Esophagus squamous epithelium (tissue), 5 donors: ENCODE results near the gene GAD2. TPM values are rescaled to one million over a fixed set of nuclear protein-coding genes. Genes with fewer than 3 reads are reported as not detected.

Source experiments
- DNase-seq: peaks from one replicate; lab custom pipeline; 2025; lab: John Stamatoyannopoulos, UW
- H3K27ac ChIP-seq, 4 donors: fragments of 200-600 bp; sonication (generic); one replicate each; pipeline ENCODE4 v1.5.1; 2016 to 2019; ENCODE audit warnings: mild to moderate bottlenecking in 1 of 4
- H3K27me3 ChIP-seq, 4 donors: fragments of 200-600 bp; sonication (generic); 1 replicate in 3 of 4; 2 replicates in 1 of 4; pipeline versions ENCODE4 v1.5.1 to v1.6.0; 2017 to 2021; ENCODE audit warnings: antibody characterized with exemption in 1 of 4
- H3K36me3 ChIP-seq, 3 donors: fragments of 200-600 bp; sonication (generic); one replicate each; pipeline ENCODE4 v1.5.1; 2016 to 2019
- H3K4me1 ChIP-seq, 3 donors: fragments of 200-600 bp; sonication (generic); one replicate each; pipeline ENCODE4 v1.5.1; 2017 to 2019
- H3K4me3 ChIP-seq, 4 donors: fragments of 200-600 bp; sonication (generic); 1 replicate in 3 of 4; 2 replicates in 1 of 4; pipeline ENCODE4 v1.5.1; 2016 to 2019; ENCODE audit warnings: mild to moderate bottlenecking in 2 of 4, moderate library complexity in 1 of 4
- H3K9me3 ChIP-seq, 3 donors: fragments of 200-600 bp; sonication (generic); one replicate each; pipeline ENCODE4 v1.5.1; 2016 to 2019
- POLR2A ChIP-seq, 4 donors: fragments of 450-650 bp; IDR thresholded peaks; one replicate each; pipeline ENCODE4 v1.6.1; 2017; ENCODE audit warnings: antibody characterized with exemption in 4 of 4, mild to moderate bottlenecking in 4 of 4, moderate library complexity in 3 of 4
- WGBS, 2 donors: methylation state at CpG; one replicate each; pipeline ENCODE4 v1.1.5; 2018; 5-methylcytosine and 5-hydroxymethylcytosine counted together
- intact Hi-C: fragments of 100-400 bp; cut with DNase I; formaldehyde crosslinking; loops from one replicate; pipeline ENCODE4 v1.15.0; 2022
- total RNA-seq, 4 donors: library from RNA; depleted of rRNA; stranded (reverse); fragments of >200 nt; gene quantifications; one replicate each; pipeline ENCODE4 v1.1.0, GENCODE V29; 2016
- TF ChIP-seq, protein P1 (sequence below), 6 experiments: fragments of 450-650 bp in 4 of 6; fragments of 200-600 bp in 2 of 6; sonication (generic) in 2 of 6; IDR thresholded peaks; one replicate each; pipeline ENCODE4 v1.5.1; 2016 to 2019; ENCODE audit warnings: antibody characterized with exemption in 6 of 6, mild to moderate bottlenecking in 4 of 6, moderate library complexity in 4 of 6
- donor health status: DM: yes; HTN: yes; CAD: no.

GAD2 gene
- total RNA-seq, 4 donors from 2014 or later: not detected

DNA sequence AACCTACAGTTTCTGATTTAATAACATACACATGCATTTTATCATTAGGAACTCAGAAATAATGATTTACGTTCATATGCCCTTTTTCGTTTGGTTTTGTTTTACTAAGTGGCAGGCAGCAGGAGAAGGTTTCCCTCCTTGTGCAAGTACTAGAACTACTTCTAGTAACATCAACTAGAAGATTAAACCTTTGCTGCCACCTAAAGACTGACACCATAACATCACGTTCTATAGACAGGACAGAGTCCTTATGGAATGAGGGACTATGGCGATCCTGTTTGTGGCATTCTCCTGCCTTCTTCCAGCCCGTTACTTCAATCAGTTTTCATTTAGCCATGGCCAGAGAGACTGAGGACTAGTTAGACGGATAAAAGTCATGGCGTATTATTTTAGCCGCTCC is 53.2 kb downstream of the GAD2 start:
- WGBS, 2 donors: 29 to 38% methylated on average over 8 of the region's 8 CpGs

DNA sequence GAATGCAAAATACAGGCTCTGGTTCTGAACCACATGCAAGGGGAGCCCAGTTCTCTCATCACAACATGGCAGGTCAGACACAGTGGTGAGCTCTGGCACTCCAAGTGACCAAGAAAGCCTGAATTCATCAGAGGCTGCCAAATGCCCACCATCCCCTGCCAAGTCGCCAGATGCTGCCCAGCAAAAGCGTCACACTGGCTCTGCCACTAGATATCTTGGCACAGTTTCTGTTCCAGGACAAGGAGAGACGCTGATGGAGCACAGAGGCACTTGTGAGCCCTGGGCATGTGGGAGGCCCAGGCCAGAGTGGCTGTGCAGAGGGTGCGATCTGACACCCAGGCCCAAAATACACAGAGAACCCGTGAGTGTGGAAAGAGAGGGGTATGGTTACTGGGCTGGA is 57.8 kb downstream of the GAD2 start:
- TF ChIP-seq, protein P1, sequence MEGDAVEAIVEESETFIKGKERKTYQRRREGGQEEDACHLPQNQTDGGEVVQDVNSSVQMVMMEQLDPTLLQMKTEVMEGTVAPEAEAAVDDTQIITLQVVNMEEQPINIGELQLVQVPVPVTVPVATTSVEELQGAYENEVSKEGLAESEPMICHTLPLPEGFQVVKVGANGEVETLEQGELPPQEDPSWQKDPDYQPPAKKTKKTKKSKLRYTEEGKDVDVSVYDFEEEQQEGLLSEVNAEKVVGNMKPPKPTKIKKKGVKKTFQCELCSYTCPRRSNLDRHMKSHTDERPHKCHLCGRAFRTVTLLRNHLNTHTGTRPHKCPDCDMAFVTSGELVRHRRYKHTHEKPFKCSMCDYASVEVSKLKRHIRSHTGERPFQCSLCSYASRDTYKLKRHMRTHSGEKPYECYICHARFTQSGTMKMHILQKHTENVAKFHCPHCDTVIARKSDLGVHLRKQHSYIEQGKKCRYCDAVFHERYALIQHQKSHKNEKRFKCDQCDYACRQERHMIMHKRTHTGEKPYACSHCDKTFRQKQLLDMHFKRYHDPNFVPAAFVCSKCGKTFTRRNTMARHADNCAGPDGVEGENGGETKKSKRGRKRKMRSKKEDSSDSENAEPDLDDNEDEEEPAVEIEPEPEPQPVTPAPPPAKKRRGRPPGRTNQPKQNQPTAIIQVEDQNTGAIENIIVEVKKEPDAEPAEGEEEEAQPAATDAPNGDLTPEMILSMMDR (IDR thresholded peaks at IDR 0.05): no peak
- TF ChIP-seq POLR2A (IDR thresholded peaks at IDR 0.05): no peak
- Histone ChIP-seq H3K4me1 (no peaks in the 10 kb centered on the region), H3K9me3 (no peaks in the 10 kb centered on the region), H3K36me3 (no peaks in the 10 kb centered on the region), H3K27me3 (no peaks in the 10 kb centered on the region), H3K4me3 (no peak overlapping the region), H3K27ac (no peak overlapping the region)
- WGBS, 2 donors: 55 to 63% methylated on average over 5 of the region's 5 CpGs
- no peak for DNase-seq
- intact Hi-C loops: no loop called here

More for the DNA sequence above, 53.2 kb downstream of the GAD2 start:
- Histone ChIP-seq H3K36me3 (no peaks in the 10 kb centered on the region), H3K27ac (no peak overlapping the region), H3K4me1 (no peaks in the 10 kb centered on the region), H3K9me3 (no peaks in the 10 kb centered on the region), H3K27me3 (no peaks in the 10 kb centered on the region), H3K4me3 (no peak overlapping the region)
- DNase-seq: no peak
- intact Hi-C loops: no loop called here
- TF ChIP-seq, protein P1 (IDR thresholded peaks at IDR 0.05): peak in 1 of 6 experiments; percentile 19
- no peak for TF ChIP-seq POLR2A (IDR thresholded peaks at IDR 0.05)

DNA sequence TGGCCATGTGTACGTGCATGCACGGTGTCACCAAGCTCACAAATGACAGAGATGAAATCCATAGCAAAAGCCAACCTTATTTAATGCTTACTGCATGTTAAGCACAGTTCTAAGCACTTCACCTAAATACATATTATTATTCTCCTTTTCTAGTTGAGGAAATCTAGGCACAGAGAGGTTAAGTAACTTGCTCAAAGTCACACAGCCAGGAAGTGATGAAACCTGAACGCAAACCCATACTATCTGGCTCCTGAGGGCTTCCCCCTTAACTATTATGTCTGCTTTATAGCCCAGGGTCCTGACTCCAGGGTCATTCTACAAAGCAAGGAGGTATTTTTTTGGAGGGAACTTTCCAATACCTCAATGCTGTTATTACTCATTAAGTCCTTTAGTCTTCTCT is 61.7 kb downstream of the GAD2 start:
- DNase-seq: no peak
- Histone ChIP-seq H3K36me3 (no peaks in the 10 kb centered on the region), H3K27me3 (no peaks in the 10 kb centered on the region), H3K27ac (no peak overlapping the region), H3K9me3 (no peaks in the 10 kb centered on the region), H3K4me3 (no peak overlapping the region), H3K4me1 (no peaks in the 10 kb centered on the region)
- 72 to 74% methylated on average over 3 of the region's 3 CpGs for WGBS, 2 donors
- intact Hi-C loops: no loop called here
- no peak for TF ChIP-seq POLR2A (IDR thresholded peaks at IDR 0.05)
- TF ChIP-seq, protein P1 (IDR thresholded peaks at IDR 0.05): no peak

DNA sequence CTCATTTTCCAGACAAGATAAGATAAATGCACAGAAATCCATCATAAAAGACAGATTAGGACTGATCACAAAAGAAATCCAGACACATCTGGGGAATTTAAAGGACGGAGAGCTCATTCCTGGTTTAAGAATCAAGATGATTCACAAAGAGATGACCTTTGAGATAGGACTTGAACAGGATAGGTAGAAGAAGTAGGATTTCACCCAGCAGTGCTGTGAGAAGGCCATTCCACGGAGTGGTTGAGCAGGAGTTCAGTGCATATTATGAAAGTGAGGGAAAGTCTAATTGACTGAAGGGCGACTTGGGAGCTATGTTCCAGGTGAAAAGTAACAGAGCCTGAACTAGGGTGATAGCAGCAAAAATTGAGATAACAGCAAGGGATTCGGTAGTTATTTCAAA is 73.7 kb downstream of the GAD2 start:
- Histone ChIP-seq H3K4me1 (no peaks in the 10 kb centered on the region), H3K27ac (no peak overlapping the region), H3K4me3 (no peak overlapping the region), H3K36me3 (no peaks in the 10 kb centered on the region), H3K27me3 (no peaks in the 10 kb centered on the region), H3K9me3 (no peaks in the 10 kb centered on the region)
- no peak for TF ChIP-seq POLR2A (IDR thresholded peaks at IDR 0.05)
- TF ChIP-seq, protein P1 (IDR thresholded peaks at IDR 0.05): no peak
- 47 to 51% methylated on average over 4 of the region's 4 CpGs for WGBS, 2 donors
- no peak for DNase-seq
- intact Hi-C loops: no loop called here

DNA sequence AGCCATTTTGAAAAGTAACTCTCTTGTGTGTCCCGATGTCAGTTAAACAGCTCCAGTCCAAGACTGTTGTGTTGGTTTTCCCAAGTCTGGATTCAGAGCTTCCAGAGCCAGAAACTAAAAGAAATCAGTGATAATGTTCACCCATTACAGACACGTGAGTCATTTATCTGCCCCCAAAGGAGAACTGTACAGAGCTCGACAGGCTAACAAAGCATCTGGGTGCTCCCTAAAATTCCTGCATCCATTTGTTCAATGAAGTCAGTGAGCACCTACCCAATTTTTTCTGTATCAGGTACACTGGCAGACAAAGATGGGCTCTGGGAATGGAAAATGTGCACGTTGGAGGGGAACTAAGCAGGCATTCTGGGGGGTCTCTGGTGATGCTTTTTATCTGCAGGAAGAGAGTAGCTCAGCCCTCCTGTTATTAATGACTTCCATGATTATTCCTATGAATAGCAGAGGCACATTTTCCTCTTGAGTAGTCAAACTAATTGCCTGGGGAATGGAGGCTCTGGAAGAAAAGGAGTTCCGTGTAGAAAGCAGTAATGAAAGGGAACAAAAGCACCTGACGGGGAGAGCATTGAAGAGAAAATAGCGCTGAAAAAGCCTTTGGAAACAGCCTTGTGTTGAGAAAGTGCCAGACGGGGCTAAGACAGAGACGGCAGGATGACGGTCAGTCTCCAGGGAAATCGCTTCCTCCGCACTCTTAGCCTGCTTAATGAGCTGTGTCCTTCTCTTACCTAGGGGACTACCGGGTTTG is 75.3 kb downstream of the GAD2 start:
- DNase-seq: no peak
- no peak for TF ChIP-seq POLR2A (IDR thresholded peaks at IDR 0.05)
- TF ChIP-seq, protein P1 (IDR thresholded peaks at IDR 0.05): no peak
- WGBS, 2 donors: 62 to 65% methylated on average over 12 to 13 of the region's 13 CpGs
- Histone ChIP-seq H3K4me1 (no peaks in the 10 kb centered on the region), H3K27ac (no peak overlapping the region), H3K4me3 (no peak overlapping the region), H3K27me3 (no peaks in the 10 kb centered on the region), H3K36me3 (no peaks in the 10 kb centered on the region), H3K9me3 (no peaks in the 10 kb centered on the region)
- intact Hi-C loops: no loop called here
